ENCODE data around the gene KIF6.

Gene KIF6

GRCh38 chr6:39428816-39429215 is 296.4 kb downstream of the KIF6 start:
- DNase-seq (ENCODE audit: insufficient read length, low spot score) (no peak), FAIRE-seq (no peak)

GRCh38 chr6:39428152-39428551 is 297.1 kb downstream of the KIF6 start:
- DNase-seq (ENCODE audit: insufficient read length, low spot score): no peak
- FAIRE-seq: no peak

- no peak for FAIRE-seq
- DNase-seq (ENCODE audit: insufficient read length, low spot score): no peak
Measured at GRCh38 chr6:39426073-39426456, 299.1 kb downstream of the KIF6 start.

- DNase-seq (ENCODE audit: insufficient read length, low spot score) (no peak), FAIRE-seq (no peak)
Measured at GRCh38 chr6:39425346-39426072, 299.7 kb downstream of the KIF6 start.

GRCh38 chr6:39424831-39425230 is 300.4 kb downstream of the KIF6 start:
- no peak for FAIRE-seq

GRCh38 chr6:39422238-39422637 is 303.0 kb downstream of the KIF6 start:
- FAIRE-seq (no peak), DNase-seq (ENCODE audit: insufficient read length, low spot score) (no peak)

More at GRCh38 chr6:39424831-39425230, 300.4 kb downstream of the KIF6 start:
- no peak for DNase-seq (ENCODE audit: insufficient read length, low spot score)

- no peak for DNase-seq (ENCODE audit: insufficient read length, low spot score)
- no peak for FAIRE-seq
Measured at GRCh38 chr6:39421383-39422225, 303.6 kb downstream of the KIF6 start.

- DNase-seq (ENCODE audit: insufficient read length, low spot score) (no peak), FAIRE-seq (no peak)
Measured at GRCh38 chr6:39420300-39421265, 304.6 kb downstream of the KIF6 start.

GRCh38 chr6:39419607-39420006 is 305.6 kb downstream of the KIF6 start:
- FAIRE-seq: no peak

GRCh38 chr6:39417440-39417839 is 307.8 kb downstream of the KIF6 start:
- no peak for FAIRE-seq
- DNase-seq (ENCODE audit: insufficient read length, low spot score): no peak

More at GRCh38 chr6:39419607-39420006, 305.6 kb downstream of the KIF6 start:
- DNase-seq (ENCODE audit: insufficient read length, low spot score): no peak

- FAIRE-seq: no peak
- DNase-seq (ENCODE audit: insufficient read length, low spot score): no peak
Measured at GRCh38 chr6:39416728-39417127, 308.5 kb downstream of the KIF6 start.

- FAIRE-seq (no peak), DNase-seq (ENCODE audit: insufficient read length, low spot score) (no peak)
Measured at GRCh38 chr6:39416026-39416425, 309.2 kb downstream of the KIF6 start.

GRCh38 chr6:39415482-39415881 is 309.7 kb downstream of the KIF6 start:
- FAIRE-seq: no peak
- DNase-seq (ENCODE audit: insufficient read length, low spot score): no peak

GRCh38 chr6:39411465-39411864 is 313.7 kb downstream of the KIF6 start:
- FAIRE-seq: peak; percentile 52
- DNase-seq (ENCODE audit: insufficient read length, low spot score): no peak

GRCh38 chr6:39411001-39411400 is 314.2 kb downstream of the KIF6 start:
- FAIRE-seq: no peak

GRCh38 chr6:39409889-39410288 is 315.3 kb downstream of the KIF6 start:
- FAIRE-seq: peak; percentile 54
- DNase-seq (ENCODE audit: insufficient read length, low spot score): no peak

More at GRCh38 chr6:39411001-39411400, 314.2 kb downstream of the KIF6 start:
- no peak for DNase-seq (ENCODE audit: insufficient read length, low spot score)

GRCh38 chr6:39407446-39407993 is 317.7 kb downstream of the KIF6 start:
- no peak for DNase-seq (ENCODE audit: insufficient read length, low spot score)
- peak; percentile 90 for FAIRE-seq

GRCh38 chr6:39404312-39404711 is 320.9 kb downstream of the KIF6 start:
- FAIRE-seq (no peak), DNase-seq (ENCODE audit: insufficient read length, low spot score) (no peak)

- peak; percentile 11 for FAIRE-seq
Measured at GRCh38 chr6:39403304-39403703, 321.9 kb downstream of the KIF6 start.

GRCh38 chr6:39402239-39402751 is 322.9 kb downstream of the KIF6 start:
- FAIRE-seq (no peak), DNase-seq (ENCODE audit: insufficient read length, low spot score) (no peak)

More at GRCh38 chr6:39403304-39403703, 321.9 kb downstream of the KIF6 start:
- no peak for DNase-seq (ENCODE audit: insufficient read length, low spot score)

Measured in GM19239 (cell line).